HL-60 (cell line): Measurements from ENCODE around the gene CCNK.

Source experiments
- GABPA ChIP-seq: IDR thresholded peaks from 2 replicates; pipeline ENCODE4 v1.6.1; 2012; ENCODE audit warnings: low read depth
- POLR2AphosphoS5 ChIP-seq: IDR thresholded peaks from 2 replicates; pipeline ENCODE4 v1.6.1; 2012; ENCODE audit warnings: low read depth
- SPI1 ChIP-seq: IDR thresholded peaks from 2 replicates; pipeline ENCODE4 v1.6.1; 2012; ENCODE audit warnings: low read depth, mild to moderate bottlenecking, borderline replicate concordance
- TF ChIP-seq, protein P1 (sequence below): IDR thresholded peaks from one replicate; pipeline ENCODE4 v1.5.1; 2011; ENCODE audit warnings: low read length, control low read depth, inconsistent platforms; ENCODE audit not compliant: insufficient read depth
- TF ChIP-seq, protein P2 (sequence below): IDR thresholded peaks from 2 replicates; pipeline ENCODE4 v1.6.1; 2012; ENCODE audit warnings: low read depth; ENCODE audit not compliant: insufficient replicate concordance

DNA sequence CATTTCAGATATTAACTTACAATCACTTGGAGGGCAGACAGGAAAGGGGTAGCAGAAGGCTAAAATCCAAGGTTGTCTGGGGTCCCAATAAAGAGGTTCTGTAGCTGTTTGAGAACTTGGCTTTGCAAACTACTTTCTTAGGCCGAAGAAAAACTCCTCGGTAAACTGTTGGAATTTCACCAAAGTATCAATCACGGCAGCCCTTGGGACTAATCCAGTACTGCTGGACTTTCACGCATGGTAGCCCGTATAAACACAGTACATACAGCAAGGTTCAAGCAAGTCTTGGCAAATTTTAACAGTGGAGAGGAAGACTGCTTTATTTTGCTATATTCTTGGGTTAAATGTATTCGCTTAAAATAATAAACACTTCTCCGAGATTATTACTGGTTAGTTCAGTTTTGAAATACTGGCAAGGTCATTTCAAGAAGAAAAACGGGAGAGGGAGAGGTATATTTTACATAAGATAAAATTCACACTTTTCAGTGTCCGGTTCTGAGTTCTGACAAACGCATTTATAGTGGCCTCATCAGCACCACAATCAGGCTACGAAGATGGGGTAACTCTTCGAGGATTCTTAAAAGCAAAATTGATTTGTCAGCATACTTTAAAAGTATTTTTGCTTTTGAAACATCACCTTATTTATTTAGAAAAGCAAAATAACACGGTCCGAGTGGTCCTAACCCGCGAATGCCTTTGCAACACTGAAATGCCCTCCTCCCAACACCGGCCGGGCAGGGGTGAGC lies 1.9 kb upstream of the CCNK start:
- TF ChIP-seq, protein P1, sequence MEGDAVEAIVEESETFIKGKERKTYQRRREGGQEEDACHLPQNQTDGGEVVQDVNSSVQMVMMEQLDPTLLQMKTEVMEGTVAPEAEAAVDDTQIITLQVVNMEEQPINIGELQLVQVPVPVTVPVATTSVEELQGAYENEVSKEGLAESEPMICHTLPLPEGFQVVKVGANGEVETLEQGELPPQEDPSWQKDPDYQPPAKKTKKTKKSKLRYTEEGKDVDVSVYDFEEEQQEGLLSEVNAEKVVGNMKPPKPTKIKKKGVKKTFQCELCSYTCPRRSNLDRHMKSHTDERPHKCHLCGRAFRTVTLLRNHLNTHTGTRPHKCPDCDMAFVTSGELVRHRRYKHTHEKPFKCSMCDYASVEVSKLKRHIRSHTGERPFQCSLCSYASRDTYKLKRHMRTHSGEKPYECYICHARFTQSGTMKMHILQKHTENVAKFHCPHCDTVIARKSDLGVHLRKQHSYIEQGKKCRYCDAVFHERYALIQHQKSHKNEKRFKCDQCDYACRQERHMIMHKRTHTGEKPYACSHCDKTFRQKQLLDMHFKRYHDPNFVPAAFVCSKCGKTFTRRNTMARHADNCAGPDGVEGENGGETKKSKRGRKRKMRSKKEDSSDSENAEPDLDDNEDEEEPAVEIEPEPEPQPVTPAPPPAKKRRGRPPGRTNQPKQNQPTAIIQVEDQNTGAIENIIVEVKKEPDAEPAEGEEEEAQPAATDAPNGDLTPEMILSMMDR, result no peak
- TF ChIP-seq, protein P2, sequence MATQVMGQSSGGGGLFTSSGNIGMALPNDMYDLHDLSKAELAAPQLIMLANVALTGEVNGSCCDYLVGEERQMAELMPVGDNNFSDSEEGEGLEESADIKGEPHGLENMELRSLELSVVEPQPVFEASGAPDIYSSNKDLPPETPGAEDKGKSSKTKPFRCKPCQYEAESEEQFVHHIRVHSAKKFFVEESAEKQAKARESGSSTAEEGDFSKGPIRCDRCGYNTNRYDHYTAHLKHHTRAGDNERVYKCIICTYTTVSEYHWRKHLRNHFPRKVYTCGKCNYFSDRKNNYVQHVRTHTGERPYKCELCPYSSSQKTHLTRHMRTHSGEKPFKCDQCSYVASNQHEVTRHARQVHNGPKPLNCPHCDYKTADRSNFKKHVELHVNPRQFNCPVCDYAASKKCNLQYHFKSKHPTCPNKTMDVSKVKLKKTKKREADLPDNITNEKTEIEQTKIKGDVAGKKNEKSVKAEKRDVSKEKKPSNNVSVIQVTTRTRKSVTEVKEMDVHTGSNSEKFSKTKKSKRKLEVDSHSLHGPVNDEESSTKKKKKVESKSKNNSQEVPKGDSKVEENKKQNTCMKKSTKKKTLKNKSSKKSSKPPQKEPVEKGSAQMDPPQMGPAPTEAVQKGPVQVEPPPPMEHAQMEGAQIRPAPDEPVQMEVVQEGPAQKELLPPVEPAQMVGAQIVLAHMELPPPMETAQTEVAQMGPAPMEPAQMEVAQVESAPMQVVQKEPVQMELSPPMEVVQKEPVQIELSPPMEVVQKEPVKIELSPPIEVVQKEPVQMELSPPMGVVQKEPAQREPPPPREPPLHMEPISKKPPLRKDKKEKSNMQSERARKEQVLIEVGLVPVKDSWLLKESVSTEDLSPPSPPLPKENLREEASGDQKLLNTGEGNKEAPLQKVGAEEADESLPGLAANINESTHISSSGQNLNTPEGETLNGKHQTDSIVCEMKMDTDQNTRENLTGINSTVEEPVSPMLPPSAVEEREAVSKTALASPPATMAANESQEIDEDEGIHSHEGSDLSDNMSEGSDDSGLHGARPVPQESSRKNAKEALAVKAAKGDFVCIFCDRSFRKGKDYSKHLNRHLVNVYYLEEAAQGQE, result no peak
- TF ChIP-seq POLR2AphosphoS5, result no peak
- no peak for TF ChIP-seq SPI1
- TF ChIP-seq GABPA, result no peak
